WERI-Rb-1 (cell line): ENCODE measurements around the gene ZCRB1.

Source experiments
- DNase-seq: peaks from one replicate; pipeline ENCODE4 v3.0.0-alpha.2; 2020
- H3K27ac ChIP-seq: fragments of 250-450 bp; sonication (Bioruptor Pico); 2 replicates; pipeline ENCODE4 v1.5.1; 2020; ENCODE audit warnings: mild to moderate bottlenecking, moderate library complexity
- H3K27me3 ChIP-seq: fragments of 250-450 bp; sonication (Bioruptor Pico); 2 replicates; pipeline ENCODE4 v1.5.1; 2021; ENCODE audit warnings: mild to moderate bottlenecking, low read depth, moderate library complexity; ENCODE audit not compliant: insufficient read depth, severe bottlenecking
- H3K36me3 ChIP-seq: fragments of 250-450 bp; sonication (Bioruptor Pico); 2 replicates; pipeline ENCODE4 v1.5.1; 2020; ENCODE audit warnings: mild to moderate bottlenecking, moderate library complexity
- H3K4me3 ChIP-seq: 2 replicates; pipeline ENCODE4 v1.5.1; 2011; ENCODE audit warnings: low read depth, mild to moderate bottlenecking, control low read depth, low read length
- H3K9me3 ChIP-seq: fragments of 250-450 bp; sonication (Bioruptor Pico); 2 replicates; pipeline ENCODE4 v1.5.1; 2021; ENCODE audit warnings: mild to moderate bottlenecking, moderate library complexity; ENCODE audit not compliant: severe bottlenecking
- CTCF ChIP-seq: IDR thresholded peaks from 2 replicates; pipeline ENCODE4 v1.5.1; 2011; ENCODE audit warnings: low read depth, mild to moderate bottlenecking, control low read depth, inconsistent platforms, low read length

ZCRB1 gene

GRCh38 chr12:42322567-42322966 lies 3.3 kb downstream of the ZCRB1 start:
- peaks cover 12% of the 10 kb centered on the region for H3K36me3 ChIP-seq
- no peak overlapping the region for H3K27ac ChIP-seq
- no peaks in the 10 kb centered on the region for H3K9me3 ChIP-seq
- H3K27me3 ChIP-seq, result no peaks in the 10 kb centered on the region
- TF ChIP-seq CTCF, result no peak
- H3K4me3 ChIP-seq, result no peak overlapping the region
- no peak for DNase-seq

GRCh38 chr12:42320796-42321195 lies 5.1 kb downstream of the ZCRB1 start:
- DNase-seq, result no peak
- no peak for TF ChIP-seq CTCF
- no peak overlapping the region for H3K4me3 ChIP-seq
- no peaks in the 10 kb centered on the region for H3K27me3 ChIP-seq
- H3K36me3 ChIP-seq, result peaks cover 19% of the 10 kb centered on the region
- H3K27ac ChIP-seq, result no peak overlapping the region
- H3K9me3 ChIP-seq, result no peaks in the 10 kb centered on the region

- H3K27me3 ChIP-seq, result no peaks in the 10 kb centered on the region
- H3K27ac ChIP-seq, result no peak overlapping the region
- H3K9me3 ChIP-seq, result no peaks in the 10 kb centered on the region
- H3K36me3 ChIP-seq, result peaks cover 23% of the 10 kb centered on the region
- no peak for DNase-seq
- TF ChIP-seq CTCF, result no peak
- no peak overlapping the region for H3K4me3 ChIP-seq
Measured at GRCh38 chr12:42315108-42315507, 10.8 kb downstream of the ZCRB1 start.

- DNase-seq, result no peak
- Histone ChIP-seq H3K27me3 (no peaks in the 10 kb centered on the region), H3K27ac (no peak overlapping the region), H3K9me3 (no peaks in the 10 kb centered on the region), H3K36me3 (peaks cover 7% of the 10 kb centered on the region), H3K4me3 (no peak overlapping the region)
- no peak for TF ChIP-seq CTCF
Measured at GRCh38 chr12:42309996-42310395, 15.9 kb downstream of the ZCRB1 start.

- Histone ChIP-seq H3K36me3 (peaks cover 3% of the 10 kb centered on the region), H3K27me3 (no peaks in the 10 kb centered on the region), H3K27ac (no peak overlapping the region), H3K9me3 (no peaks in the 10 kb centered on the region), H3K4me3 (no peak overlapping the region)
- DNase-seq, result no peak
- TF ChIP-seq CTCF, result no peak
Measured at GRCh38 chr12:42308390-42308789, 17.5 kb downstream of the ZCRB1 start.

- no peak for DNase-seq
- no peak for TF ChIP-seq CTCF
Measured at GRCh38 chr12:42306297-42306696, 19.6 kb downstream of the ZCRB1 start.

More at GRCh38 chr12:42306297-42306696, 19.6 kb downstream of the ZCRB1 start:
- no peak overlapping the region for H3K27ac ChIP-seq
- no peaks in the 10 kb centered on the region for H3K9me3 ChIP-seq
- H3K36me3 ChIP-seq, result no peaks in the 10 kb centered on the region
- no peaks in the 10 kb centered on the region for H3K27me3 ChIP-seq
- H3K4me3 ChIP-seq, result no peak overlapping the region
